Measurements from ENCODE around the gene FRRS1L. TPM values are rescaled to one million over a fixed set of nuclear protein-coding genes. Genes with fewer than 3 reads are reported as not detected.

The FRRS1L gene
- total and polyA plus RNA-seq, 2 of the 4 experiments (the other 2 are of a cell fraction): under 0.01 to 0.05 TPM

DNA sequence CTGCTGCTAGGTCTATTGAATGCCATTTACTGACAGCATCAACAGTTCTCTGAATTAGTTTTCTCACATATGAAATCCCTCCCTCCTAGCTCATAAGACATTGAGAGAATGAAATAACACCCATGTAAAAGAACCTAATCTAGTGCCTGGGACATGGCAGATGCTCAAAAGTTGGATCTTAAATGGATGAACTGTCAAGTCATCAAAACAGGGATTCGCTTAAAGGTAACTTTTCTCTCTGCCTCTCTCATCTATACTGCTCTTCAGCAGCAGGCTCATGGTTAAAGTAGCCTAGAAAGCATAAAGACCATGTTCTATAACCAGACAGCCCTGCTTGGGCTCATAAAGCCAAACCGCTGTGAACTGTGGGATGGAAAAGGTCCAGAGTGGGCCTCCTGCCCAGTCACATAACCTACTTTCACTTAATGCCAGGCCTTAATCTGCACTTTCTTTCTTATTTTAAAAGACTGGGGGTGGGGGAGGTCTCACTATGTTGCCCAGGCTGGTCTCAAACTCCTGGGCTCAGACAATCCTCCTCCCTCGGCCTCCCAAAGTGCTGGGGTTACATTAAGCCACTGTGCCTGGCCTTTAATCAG lies 51.0 kb downstream of the FRRS1L start:
- Histone ChIP-seq H4K8ac (ENCODE audit: low read depth in 2 of 2, low read length in 2 of 2) (no peak overlapping the region), H3K9ac (ENCODE audit: low read depth, low read length) (no peak overlapping the region), H2BK15ac (ENCODE audit: low read depth, low read length) (no peak overlapping the region), H4K91ac (ENCODE audit: insufficient read depth, low read depth, low read length) (no peak overlapping the region), H3K36me3 (ENCODE audit: control insufficient read depth, insufficient read depth, low read length) (no peaks in the 10 kb centered on the region), H3K79me1 (ENCODE audit: low read depth in 1 of 2, low read length in 2 of 2) (peaks cover 4 to 46% of the 10 kb centered on the region in 2 experiments; a peak in 2 of 4 replicates), H2AFZ (replicated peaks; ENCODE audit: low read length, poor library complexity) (no peak overlapping the region), H4K5ac (ENCODE audit: low read depth, low read length) (no peak overlapping the region), H3K14ac (replicated peaks; ENCODE audit: low read depth, low read length) (no peak overlapping the region), H2AK9ac (replicated peaks; ENCODE audit: low read depth, low read length, poor library complexity) (no peak overlapping the region), H3K27me3 (ENCODE audit: control insufficient read depth, insufficient read depth, low read length) (no peaks in the 10 kb centered on the region), H3K9me3 (ENCODE audit: control insufficient read depth, insufficient read depth, low read length) (no peaks in the 10 kb centered on the region), H2BK120ac (ENCODE audit: low read depth, low read length) (no peak overlapping the region), H3K56ac (ENCODE audit: extremely low read depth, insufficient read depth, low read length) (no peak overlapping the region), H4K20me1 (ENCODE audit: insufficient read depth, low read length) (peaks cover 38% of the 10 kb centered on the region), H3K23ac (ENCODE audit: low read depth, low read length) (no peak overlapping the region), H3K18ac (ENCODE audit: low read depth, low read length) (no peak overlapping the region), H3K9me1 (ENCODE audit: insufficient read depth, low read length) (peaks cover 8% of the 10 kb centered on the region; the same call in 1 of the 2 replicates), H2BK20ac (ENCODE audit: low read depth, low read length) (no peak overlapping the region), H3K4me2 (ENCODE audit: low read depth, low read length) (no peak overlapping the region), H2AK5ac (ENCODE audit: low read depth, low read length) (no peak overlapping the region), H3K27ac (ENCODE audit: insufficient read depth, low read length) (no peak overlapping the region), H2BK5ac (ENCODE audit: low read depth, low read length, poor library complexity, severe bottlenecking) (peak overlapping the region; percentile 11), H3K4me1 (ENCODE audit: control insufficient read depth, insufficient read depth, low read length) (peaks cover 5% of the 10 kb centered on the region), H3K4ac (ENCODE audit: low read depth, low read length) (no peak overlapping the region), H3K4me3 (ENCODE audit: insufficient read depth, low read depth, low read length) (no peak overlapping the region)
- intact Hi-C loops (cut with micrococcal nuclease) (loop anchor here (10.0 kb wide), 2 partner anchors 139 to 209 kb away; partner anchors contain the start of gene EPB41L4B), dilution Hi-C loops (cut with HindIII; ENCODE audit: low sequenced_read_pairs, unreplicated experiment) (no loop called here), in situ Hi-C loops (cut with MboI; ENCODE audit: low sequenced_read_pairs) (no loop called here)
- ChIA-PET POLR2A (ENCODE audit: unreplicated experiment) (no interaction called here), CTCF (interaction anchor here (1.2 kb wide), 1 partner anchor 15 kb away, joined by 3 read pairs; no protein-coding TSS in a partner anchor)
- 80% methylated on average over 1 of the region's 3 CpGs; no CpG with 5 or more reads in 1 of the 2 experiments for whole genome bisulfite sequencing, 2 experiments (ENCODE audit: extremely low coverage in 2 of 2, insufficient read length in 1 of 2)
- no TSS peak for BruUV-seq (replicated peaks)
- DNase-seq (no peak), ATAC-seq (ENCODE audit: low read depth) (no peak)
- TF ChIP-seq MAFK (IDR thresholded peaks at IDR 0.05; ENCODE audit: low read depth, low read length): peak; percentile 75
- TF ChIP-seq POLR2A (IDR thresholded peaks at IDR 0.05; ENCODE audit: low read depth, low read length): no peak

Data from IMR-90 (cell line).